HL-60/S4 treated with retinoic acid at 250 ng/mL for 4 days and 3 days (cell line): ENCODE data around the gene NAA10.

Source experiments
- in situ Hi-C: fragments of 300-500 bp; cut with MboI; formaldehyde crosslinking; loops from 2 replicates; pipeline ENCODE4 v1.7.0; 2022; ENCODE audit warnings: low sequenced_read_pairs

The NAA10 gene

DNA sequence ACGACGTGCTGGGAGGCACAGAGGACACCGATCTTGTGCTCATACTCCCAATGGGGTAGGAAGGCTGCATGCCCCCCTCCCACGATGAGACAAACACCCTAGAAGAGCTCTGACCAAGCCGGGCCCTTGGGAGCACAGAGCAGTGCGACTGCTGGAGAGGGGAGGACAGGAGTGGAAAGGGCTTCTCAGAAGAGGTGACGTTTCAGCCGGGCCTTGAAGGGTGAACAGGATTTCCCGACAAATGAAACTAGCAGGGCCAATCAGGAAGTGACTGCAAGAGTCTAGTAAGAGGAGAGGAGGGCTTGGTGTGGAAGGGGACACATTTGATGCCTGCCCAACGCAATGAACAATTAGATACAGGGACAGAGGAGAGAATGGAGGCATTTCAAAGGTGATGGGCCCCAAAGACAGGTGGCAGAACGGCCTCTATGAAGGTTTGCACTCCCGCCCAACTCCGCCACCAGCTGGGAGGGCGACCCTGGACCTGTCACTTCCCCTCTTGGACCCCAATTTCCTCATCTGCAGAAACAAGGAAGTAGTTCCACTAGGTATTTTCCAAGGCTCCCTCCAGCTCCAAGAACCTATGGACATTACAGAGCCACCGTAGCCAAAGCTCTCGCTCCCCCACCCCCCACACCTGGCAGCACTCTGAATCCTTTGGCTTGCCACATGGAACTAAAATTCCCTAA, 32.8 kb upstream of the NAA10 start:
- in situ Hi-C loops, result no loop called here

DNA sequence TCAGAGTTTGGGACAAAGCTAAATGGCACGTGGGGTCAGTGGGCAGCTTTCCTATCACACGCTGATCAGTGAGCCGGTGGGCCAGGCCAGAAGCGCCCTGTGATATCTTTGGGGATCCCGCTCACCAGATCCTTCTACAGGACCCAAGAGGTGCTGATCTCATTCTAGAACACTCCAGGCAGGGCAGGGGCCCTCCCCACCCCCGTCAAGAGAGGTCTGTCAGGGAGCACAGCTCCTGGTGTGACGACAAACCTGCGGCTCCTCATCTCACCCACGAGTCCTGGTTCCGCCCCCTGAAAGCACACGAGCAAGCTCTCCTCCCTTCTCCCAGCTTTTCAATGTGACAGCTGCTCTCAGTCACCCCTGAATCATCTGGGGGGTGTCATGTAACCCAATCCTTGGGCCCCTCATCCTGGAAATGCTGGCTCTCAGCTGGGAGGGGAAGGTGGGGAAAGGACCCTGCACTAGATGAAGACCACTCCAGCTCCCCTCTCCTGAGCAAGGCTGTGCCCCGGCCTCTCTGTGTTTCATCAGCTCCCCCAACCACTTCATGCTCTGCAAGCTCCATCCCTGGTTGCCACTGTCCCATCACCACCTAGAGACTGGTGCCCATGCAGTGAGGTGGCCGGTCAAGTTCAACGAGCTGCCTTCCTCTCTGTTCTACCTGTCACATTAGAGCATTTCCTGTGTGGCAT, 32.2 kb upstream of the NAA10 start:
- in situ Hi-C loops, result no loop called here

DNA sequence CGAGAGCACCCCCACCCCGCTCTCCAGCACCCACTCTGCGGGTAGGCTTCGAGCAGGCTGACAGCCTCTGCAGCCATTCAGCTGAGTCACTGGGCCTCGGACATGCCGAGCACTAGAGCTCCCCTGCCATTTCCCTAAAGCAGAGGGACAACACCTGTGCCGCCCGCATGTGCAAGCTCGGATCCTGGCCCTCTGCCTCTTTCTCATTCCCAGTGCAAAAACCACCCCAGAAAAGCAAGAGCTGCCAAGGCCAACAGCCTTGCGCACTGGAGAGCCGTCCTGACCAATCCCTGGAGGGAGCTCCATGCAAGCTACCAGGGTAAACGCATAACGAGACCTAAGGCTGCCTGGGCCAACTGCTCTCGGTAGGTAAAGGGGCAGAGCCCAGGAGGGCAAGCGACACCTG, 31.4 kb upstream of the NAA10 start:
- in situ Hi-C loops, result no loop called here

DNA sequence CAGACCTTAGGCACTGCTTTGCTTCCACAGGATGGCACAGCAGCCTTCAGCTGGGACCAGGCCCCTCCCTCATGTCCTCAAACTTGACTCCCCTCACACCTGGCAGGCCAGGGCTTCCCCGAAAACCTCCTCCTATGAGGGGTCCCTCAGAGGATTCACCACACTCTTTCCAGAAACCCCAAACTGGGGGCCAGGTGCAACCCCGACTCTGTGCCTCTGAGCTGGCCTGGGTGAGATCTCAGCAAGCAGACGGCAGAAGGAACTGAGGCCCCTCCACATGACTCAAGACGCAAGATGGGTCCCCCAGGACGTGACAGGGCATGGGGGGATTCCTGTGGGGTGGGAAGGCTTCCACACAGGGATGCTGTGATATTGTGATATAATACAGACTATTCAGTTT, 30.6 kb upstream of the NAA10 start:
- in situ Hi-C loops, result no loop called here

DNA sequence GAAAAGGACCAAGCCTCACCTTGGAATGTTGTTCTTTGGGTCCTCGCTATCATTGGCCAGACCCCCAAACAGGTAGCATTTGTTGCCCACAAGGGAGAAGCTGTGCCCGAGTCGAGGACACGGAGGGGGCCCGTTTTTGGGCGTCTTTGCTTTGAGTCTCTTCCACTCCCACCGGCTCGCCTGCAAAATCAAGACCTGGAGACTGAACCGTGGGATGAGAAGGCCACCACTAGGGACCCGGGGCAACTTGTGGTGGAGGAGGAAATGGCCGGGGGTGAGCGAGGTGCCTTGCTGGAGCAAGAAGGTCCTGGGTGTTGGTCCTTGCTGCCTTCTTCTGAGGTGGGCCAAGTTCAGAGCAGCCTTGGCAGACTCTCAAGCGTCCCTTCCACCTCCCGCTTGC, 29.3 kb upstream of the NAA10 start:
- in situ Hi-C loops, result no loop called here

DNA sequence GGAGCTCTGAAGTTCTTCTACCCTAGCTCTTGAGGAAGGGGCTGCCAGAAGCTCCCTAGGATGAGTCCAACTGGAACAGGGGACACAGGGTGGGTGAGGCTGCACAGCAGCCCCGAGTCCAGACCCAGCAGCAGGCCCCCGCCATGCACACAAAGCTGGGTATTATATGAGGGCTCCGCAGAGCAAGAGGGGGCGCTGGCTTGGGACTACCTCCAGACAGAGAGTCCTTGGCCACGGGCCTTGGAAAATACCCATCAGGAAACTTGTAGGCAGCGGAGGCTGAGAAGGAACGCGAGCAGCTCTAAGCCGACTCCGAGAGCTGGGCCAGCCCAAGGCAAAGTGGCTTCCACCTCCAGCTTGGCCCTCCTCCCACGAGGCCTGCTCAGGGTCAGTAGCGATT, 28.7 kb upstream of the NAA10 start:
- in situ Hi-C loops, result no loop called here

DNA sequence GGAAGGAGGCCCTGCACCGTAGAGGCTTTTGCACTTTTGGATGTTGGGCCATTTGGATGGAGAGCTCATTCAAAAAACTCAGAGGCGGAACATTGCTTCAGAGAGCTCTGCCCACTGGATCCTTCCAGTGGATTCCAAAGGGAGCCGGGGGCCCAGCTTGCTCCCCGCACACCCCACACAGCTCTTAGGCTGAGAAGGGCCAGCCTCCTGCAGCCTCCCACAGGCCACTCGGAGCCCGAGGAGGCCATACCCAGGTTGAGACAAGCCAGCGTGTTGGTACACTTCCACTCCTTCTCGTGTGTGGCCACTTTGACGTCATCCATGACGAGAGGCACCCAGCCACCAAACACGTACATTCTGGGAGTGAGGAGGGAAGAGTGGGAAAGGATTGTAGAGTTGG, 26.5 kb upstream of the NAA10 start:
- in situ Hi-C loops, result no loop called here

DNA sequence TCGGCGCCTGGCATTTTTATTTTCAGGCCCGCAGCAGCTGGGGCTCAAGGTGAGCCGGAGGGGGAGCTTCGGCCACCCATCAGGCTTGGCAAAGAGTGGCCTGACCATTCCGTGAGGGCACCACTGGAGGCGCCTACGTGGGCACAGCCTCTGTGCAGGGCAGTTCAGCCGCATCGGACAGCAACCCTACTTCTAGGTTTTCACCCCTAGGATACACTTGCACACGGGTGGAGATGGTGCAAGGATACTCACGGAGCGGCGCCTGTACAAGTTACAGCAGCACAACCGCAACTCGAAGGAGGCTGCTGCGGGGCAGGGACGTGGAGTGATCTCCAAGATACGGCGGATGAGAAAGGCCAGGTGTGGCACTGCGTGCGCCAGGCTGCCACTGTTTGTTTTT, 25.9 kb upstream of the NAA10 start:
- in situ Hi-C loops, result no loop called here

DNA sequence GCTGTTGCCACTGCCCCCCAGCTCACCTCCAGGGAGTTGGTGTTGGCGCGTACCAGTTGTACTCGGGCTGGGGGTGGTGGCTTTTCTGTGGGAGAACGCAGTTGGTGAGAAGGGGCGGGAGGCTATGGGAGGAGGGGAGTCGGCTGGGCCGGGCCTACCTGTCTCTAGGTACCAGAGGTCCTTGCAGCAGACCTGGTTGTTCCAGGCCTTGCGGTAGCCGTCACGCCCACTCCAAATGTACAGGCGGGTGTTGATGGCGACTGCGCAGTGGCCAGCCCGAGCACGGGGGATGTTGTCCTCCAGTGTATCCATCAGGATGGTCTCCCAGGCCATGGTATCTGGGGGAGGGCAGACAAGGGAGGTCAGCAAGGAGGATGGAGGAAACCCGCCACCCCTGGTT, 25.2 kb upstream of the NAA10 start:
- in situ Hi-C loops, result no loop called here

DNA sequence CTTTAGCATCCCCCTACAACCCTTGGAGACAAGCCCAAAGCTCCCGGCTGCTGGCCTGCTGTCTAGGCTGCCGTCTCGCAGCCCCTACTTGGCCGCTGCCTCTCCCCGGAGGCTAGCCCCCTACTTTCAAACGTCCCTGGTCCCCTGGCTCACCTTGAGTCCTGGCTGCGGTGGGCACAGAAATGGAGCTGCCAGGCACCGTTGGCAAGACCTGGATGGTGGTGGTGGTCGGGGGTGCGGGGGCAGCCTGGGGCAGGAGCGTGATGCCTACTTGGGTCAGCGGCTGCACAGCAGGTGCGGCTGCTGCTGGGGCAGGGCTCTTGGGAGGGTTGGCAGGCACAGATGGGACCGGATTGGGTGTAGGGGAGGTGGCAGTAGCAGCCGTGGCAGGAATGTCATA, 24.8 kb upstream of the NAA10 start:
- in situ Hi-C loops, result no loop called here

DNA sequence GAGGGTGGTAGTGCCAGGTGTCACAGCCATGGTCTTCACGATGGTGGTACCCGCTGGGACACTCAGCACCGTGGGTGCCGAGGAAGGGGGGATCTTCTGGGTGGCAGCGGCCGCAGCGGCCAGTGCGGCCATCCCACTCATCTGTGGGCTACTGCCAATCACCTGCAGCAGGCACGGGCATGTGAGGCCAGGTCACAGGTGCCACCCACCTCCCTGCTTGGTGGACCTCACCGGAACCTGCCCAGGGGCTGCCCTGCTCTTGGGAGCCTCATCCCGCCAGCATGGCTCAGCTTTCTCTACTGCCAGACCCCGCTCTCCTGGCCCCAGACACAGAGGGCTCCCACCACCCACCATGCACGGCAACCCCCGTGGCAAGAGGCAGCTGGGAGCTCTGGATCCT, 23.8 kb upstream of the NAA10 start:
- in situ Hi-C loops, result no loop called here

DNA sequence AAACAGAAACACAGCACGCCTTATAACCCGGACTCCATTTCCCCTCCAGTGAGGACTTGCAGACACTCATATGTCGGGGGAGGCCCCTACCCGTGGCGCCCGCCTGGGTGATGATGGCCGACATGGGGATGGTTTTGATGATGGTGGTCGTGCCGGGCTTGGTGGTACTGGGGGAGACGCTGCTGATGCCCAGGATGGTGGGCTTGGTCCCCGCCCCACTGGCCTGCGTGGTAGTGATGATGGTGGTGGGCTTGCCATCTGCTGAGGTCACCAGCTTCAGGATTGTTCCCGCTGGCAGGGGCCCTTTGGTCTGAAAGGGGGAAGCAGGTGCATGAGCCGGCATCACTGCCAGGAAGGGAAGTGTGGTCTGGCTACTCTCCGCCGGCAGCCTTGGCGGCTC, 22.4 kb upstream of the NAA10 start:
- in situ Hi-C loops, result no loop called here

DNA sequence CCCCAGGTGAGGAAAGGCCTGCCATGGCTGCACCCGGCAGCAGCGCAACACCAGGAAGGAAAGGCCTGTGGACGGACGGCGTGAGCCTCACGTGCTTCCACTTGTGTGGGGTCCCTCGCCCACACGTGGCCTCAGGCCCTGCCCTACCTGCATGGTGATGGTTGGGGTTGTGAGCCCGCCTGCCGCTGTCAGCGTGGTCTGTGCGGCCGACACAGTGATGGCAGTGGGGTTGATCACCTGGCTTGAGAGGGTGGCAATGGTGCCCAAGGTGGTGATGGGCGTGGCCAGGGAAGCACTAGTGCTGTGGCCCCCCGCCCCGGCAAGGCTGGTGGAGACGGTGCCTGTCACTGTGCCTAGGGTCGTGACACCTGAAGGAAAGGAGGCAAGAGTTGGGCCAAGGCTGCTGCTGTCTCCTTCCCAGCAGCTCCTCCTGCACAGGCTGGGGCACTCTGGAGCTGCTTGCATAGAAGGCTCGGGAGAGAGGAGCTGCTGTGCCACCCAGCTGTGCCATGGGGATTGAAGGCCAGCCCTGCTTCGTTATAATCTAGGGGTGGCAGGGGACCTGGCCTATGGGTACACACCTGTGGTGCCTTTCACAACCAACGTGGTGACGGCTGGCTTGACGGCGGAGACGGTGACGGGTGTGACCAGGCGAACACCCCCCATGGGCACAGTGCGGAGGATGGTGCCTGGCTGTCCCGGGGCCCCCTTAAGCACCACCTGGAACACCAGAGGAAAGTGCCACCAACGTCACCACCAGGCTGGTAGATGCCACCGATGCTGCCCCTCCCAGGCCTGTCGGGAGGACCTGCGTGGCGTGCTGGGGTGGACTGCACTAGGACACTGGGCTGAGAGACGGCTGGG, 21.4 kb upstream of the NAA10 start:
- in situ Hi-C loops, result no loop called here

DNA sequence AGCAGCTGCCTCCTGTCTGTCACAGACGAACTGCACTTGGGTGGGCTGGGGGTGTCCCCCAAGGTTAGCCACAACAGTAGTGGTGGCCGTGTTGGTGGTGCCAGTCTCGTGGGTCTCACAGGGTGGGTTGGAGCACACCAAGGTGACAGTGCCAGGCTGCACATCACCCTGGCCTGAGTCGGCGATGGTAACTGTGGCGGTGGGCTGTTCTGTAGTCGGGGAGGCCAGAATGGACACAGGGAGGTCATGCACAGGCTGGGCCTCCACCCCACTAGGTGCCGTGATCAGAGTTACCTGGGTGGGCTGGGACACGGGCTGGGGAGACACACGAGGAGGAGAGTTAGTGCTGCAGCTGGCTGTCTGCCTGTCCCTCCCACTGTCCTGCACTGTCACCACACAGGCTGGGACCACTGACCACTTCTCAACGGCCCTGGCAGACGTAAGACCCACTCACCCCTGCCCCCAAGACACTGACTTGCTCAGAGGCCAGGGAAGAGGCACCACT, 20.4 kb upstream of the NAA10 start:
- in situ Hi-C loops, result no loop called here

DNA sequence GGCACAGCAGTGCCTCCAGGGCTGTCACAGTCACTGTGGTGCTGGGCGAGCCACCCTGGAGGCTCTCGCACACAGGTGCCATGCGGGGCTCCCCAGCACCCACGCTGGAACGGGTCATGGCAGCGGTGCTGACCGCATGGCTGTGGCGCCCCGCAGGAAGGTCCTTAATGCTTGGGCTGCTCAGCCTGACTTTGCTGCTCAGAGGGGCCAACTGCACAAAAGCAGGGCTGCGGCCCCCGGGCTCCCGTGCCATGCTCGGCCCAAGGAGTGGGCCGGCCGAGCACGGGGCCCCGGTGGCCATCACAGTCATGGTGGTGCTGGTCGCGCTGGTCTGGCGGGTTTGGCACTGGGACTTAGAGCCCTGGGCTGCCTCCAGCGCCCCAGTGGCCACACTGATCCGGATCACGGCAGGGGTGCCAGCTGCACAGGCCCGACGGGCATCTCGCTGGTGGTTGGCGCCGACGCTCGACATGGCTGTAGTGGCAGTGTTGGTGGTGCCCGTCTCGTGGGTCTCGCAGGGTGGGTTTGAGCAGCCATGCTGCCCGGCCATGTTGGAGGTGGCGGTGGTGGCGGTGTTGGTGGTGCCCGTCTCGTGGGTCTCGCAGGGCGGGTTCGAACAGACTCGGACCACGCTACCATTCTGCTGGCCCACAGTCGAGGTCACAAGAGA, 19.9 kb upstream of the NAA10 start:
- in situ Hi-C loops, result no loop called here

DNA sequence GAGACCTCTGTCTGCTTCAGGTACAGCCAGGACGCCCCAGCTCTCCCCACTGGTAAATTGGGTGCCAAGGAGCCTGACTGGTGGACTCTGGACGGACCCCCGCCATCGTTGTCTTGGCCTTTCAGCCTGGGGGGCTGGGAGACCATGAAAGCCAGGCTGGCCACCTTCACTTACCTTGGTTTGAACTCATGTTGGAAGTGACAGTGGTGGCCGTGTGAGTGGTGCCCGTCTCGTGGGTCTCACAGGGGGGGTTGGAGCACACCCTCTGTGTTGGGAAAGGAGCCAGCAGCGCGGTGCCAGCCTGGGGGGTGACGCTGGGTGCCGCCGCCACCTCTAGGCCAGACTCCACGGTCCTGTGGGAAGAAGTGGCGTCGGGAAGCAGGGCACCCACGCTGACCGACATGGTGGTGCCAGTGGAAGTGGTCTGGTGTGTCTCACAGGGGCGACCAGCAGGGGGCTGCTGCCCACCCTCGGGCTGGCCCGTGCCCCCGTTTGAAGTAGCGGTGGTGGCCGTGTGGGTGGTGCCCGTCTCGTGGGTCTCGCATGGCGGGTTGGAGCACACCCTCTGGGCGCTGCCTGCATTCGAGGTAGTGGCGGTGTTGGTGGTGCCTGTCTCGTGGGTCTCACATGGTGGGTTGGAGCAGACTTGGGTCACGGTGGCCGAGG, 19.2 kb upstream of the NAA10 start:
- in situ Hi-C loops, result no loop called here

DNA sequence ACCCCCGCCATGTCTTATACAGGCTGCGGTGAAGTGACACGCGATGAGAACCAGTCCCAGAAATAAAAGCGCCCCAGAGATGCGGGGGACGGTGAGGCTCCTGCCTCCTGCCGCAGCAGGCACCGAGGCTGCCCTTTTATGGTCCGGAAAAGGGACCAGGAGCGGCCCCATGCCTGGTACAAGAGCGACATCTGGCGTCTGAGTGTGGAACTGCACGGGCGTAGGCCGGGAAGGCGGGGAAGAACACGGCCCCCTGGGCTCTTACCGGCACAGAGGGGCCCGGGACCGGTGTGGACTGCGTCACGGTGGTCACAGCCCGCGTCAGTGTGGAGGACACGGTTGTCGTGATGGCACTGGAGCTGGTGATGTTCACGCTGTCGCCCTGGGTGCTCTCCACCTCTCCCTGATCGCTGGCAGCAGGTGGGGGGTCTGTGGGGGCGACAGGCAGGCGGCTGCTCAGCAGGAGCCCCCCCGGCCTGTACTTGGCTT, 18.5 kb upstream of the NAA10 start:
- in situ Hi-C loops, result no loop called here

DNA sequence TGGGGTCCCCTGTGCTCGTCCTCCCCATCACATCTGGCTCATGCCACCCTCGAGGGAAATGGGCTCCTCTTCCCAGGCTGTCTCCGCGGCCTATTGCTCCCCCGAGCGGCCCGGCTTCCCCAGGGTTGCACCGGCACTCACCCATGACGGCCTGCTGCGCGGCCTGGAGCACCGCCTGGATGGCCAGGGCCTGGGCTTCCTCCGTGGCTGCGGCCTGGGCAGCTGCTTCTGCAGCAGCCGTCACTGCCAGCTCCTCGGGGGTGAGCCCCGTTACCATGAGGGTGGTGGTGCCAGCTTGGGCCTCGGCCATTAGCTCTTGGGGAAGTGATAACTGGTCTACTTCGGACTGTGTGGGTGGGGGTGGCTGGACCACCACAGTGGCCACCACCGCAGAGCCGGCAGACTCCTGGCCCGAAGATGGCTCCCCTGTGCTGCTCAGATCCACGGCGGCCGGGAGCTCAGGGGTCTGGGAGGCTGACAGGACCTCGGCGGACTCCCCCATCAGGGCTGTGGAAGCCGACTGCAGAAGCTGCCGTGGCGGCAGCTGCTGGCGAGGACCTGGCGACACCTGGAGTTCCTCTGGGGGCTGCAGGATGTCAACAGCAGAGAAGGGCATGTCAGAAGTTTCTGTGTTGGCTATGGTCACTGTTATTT, 17.7 kb upstream of the NAA10 start:
- in situ Hi-C loops, result no loop called here

DNA sequence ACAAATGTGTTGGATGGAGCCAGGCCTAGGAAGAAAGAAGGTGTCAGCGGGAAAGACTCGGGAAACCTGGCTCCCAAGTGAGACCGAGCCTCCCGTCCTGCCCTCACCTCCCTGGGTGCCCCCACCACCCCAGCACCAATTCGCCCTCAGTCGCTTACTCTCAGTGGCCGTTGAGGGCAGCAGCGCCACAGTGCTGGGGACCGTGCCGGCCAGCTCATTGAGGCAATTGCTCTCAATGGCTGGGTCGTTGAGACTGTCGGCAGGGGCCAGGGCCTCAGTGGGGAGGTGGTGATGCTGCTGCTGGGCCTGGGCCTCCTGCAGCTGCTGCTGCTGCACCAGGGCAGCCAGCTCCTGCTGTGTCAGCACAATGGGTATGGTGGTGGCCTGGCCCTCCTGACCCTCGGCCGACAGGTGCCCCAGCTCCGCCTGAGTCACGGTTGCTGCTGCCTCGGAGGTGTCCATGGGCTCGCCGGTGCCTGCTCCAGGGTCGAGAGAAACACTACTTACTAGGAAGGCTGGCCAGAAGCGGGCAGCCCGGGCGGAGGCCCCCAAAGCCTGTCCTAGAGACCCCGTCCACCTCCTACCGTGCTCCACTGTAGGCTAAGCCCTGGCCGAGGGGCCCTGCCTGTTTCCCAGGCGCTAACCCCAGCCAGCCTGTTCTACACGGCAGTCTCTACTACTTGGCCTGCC, 17.0 kb upstream of the NAA10 start:
- in situ Hi-C loops, result no loop called here
